HG02938 (cell line): ENCODE results near the gene ELP4.
A peak's percentile ranks its signal among the peaks of the same experiment; 100 is the strongest.

Experiments
- ATAC-seq: cut with Tn5 transposase; IDR thresholded peaks from one replicate; pipeline ENCODE4 v1.9.1; 2021; ENCODE audit warnings: mild to moderate bottlenecking, moderate library complexity; ENCODE audit not compliant: unreplicated experiment

Gene ELP4

DNA sequence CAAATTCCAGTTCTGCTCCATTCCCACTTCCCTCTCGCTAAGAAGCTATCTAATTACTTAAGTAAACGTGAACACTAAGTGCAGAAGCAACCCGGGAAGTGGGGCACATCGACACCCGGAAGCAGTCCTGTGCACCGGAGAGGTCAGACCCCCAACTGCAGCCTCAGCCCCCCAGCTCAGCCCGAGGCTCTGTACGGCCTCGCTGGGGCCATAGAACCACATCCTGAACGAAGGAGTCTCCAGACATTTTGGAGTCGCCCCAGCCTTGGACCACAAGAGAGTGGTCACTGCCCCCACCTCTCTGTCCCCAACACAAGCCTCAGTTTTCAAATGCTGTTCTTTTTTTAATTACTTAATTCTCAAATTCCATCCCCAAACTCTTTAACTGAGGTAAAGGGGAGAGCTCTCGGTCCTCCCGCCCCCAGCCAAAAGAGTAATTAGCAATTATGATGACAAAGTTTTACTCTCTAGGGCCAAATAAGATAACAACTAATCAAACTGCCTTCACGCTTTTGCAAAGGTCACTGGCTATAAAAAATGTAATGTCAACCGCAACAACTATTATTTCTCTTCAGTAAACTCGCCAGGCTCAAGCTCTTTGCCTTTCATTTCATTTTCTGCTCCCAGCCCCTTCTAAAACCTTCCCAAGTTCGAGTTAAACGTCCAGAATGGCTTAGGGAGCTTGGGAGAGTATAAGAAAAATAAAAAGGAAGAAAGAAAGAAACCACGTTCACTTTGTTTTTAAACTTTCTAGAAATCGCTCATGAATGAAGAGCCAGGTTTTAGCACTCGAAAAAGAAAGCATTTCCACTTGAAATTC is 299.4 kb downstream of the ELP4 start:
- ATAC-seq = no peak

DNA sequence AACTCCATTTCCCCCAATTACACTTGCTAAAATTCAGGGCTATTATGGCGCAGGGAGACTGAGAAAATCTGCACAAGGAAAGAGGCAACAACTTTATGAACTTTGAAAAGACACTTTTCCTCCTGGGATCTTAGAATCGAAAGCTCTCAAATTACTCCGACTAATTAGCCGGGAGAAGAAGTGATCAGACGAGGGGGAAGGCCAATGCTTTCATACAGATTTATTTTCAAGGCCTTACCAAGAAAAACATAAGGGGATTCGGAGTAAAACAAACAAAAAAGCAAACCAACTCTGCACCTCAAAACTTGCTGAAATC is 299.9 kb downstream of the ELP4 start:
- no peak for ATAC-seq

- no peak for ATAC-seq
Observed at GRCh38 chr11:31809857-31810778, 300.6 kb downstream of the ELP4 start.

GRCh38 chr11:31810779-31811647 is 301.4 kb downstream of the ELP4 start, which contains the start of gene PAX6:
PAX6 (minus strand) TSS chr11:31811322; CDS start chr11:31806411, 4,911 bp downstream.
- ATAC-seq = peak; percentile 75

DNA sequence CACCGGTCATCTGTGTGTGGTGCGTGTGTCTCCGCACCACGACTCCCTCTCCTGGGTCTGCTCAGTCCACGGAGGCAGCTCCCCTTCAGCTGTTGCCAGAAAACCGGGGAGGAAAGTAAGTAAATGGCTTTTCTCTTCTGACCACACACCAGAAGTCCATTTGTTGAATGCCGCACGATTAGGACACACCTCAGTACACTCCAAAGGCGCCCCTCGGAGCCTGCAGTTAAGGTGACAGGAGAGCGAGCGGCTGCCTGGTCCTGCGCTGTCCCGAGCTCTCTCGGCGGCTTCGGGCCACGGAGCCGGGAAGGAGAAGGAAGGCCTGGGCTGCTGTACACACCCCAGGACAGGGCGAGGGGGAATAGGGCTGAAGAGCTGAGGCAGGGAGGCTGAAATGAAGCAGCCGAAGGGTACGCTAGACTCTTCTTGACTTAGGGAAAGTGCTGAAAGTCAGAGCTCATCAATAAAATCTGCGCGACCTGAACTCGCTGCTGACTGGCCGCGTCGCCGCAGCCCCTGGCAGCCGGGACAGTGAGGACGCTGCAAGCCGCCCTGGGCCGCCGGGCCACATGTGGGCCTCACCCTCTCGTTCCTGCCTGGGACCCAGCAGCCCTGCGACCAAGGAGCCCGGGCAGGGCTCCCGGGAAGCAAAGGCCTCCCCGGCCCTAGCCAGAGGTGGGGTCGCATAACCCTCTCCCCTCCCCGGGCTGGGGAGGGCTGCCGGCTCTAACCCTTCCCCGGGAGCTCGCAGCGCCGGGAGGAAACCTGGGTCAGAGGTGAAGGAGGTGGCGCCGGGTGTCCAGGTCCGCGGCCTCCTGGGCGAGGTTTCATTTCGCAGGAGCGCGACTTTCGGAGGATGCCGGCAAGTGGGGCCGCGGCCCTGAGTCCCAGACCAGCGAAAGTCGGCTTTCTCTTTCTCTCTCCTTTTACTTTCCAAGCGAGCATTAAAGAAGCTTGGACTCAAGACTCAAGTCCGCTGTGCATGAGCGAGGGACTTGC is 303.1 kb downstream of the ELP4 start:
- no peak for ATAC-seq

DNA sequence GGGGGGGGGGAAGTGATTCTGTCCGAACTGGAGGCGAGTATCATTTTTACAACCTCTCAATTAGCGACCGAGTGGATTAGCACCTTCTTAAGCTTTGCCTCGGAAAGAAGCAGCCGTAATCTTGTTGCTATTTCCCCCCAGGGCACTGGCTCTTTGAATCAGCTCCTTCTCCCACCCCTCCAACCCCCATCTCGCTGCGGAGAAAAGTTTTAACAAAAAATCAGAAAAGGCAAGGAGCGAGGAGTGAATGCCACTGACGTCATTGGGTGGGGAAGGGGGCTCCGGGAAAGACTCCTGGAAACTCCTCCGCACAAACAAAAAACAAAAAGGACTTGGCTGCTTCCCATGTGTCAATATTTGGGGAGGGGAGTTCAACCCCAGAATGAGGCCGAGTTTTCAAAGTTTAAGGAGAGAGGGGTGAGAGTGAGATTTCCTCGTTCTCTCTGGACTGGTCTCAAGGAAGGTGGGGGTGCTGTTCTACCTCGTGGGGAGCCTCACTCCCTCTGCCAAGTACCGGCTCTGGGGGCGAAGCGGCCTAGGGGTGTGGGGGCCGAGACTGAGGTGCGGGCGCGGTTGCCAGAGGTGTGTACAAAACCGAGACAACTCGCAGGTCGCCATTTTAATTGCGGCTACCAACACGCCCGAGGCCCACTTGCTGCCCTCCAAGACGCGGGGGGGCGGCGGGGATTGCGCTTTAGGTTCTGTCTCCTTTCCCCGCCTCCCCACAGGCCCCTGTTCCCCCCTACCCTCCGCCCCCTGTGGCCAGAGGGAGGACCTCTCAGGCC is 304.0 kb downstream of the ELP4 start:
- no peak for ATAC-seq

GRCh38 chr11:31814176-31814868 is 304.8 kb downstream of the ELP4 start:
- no peak for ATAC-seq

GRCh38 chr11:31815711-31816467 is 306.3 kb downstream of the ELP4 start:
- ATAC-seq = no peak

DNA sequence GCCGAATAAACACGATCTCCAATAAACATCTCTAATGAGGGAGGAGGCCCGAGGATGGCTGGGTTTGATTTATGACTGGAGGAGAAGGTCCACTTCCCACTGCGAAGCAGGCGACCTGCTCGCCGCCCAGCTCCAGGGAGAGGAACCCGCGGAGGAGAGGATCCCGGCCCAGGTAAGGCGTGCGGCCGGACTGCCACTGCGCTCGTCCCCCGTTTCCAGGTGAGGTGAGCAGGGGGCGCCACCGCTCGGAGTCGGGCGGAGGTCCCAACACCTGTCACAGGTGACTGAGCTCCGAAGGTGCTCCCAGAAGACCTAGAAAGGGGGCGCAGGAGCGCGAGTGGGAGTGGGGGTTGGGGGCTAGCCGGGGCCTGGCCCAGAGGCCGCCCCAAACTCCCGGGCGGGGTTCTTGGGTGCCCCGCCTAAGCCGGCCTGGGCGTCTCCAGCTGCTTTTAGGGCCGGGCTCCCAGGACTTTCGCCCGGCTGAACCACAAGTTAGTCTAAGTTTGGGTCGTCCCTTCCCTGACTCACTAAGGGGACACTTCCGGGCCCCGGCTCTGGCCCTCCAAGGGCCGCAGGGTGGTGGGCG is 307.0 kb downstream of the ELP4 start:
- ATAC-seq = no peak

- ATAC-seq = no peak
Observed at GRCh38 chr11:31817054-31817620, 307.6 kb downstream of the ELP4 start.

DNA sequence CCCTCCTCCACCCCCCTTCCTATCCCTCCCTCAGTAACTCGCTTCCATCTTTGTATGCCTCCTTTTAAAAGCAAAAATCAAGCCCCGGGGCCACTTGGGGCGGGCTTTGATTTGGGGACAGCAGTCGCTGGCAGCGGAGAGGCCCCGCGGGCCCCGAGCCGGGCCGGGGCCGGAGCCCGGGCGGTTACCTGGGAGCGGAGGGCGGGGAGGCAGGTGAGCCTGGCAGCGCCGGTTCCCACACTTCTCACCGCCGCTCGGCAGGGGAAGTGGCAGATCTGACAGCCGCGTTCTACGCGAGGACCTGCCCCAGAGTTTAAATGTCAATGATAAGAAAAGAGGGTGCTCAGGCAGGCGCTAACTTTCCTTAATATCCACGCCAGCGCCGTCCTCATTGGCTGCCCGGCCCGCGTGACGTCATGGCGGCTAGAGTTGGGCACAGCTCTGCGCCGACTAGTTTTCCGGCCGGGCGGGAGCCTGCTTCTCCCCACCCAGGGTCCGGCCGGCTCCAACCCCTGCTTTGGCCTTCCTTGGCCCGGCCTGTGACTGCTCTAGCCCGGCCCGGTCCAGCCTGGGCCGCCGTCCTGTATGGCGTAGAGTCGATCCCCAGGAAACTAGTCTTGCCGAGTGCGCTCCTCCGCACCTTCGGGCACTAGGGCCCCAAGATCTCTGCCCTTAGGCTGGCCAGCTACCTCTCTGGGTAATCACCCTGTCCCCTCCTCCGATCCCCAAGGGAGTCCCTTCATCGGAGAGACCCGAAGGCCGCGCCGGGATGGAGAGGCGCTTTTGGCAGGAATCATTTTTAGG is 308.3 kb downstream of the ELP4 start:
- no peak for ATAC-seq

GRCh38 chr11:31818425-31818755 is 308.8 kb downstream of the ELP4 start:
- no peak for ATAC-seq

GRCh38 chr11:31818874-31819331 is 309.3 kb downstream of the ELP4 start:
- ATAC-seq = no peak

DNA sequence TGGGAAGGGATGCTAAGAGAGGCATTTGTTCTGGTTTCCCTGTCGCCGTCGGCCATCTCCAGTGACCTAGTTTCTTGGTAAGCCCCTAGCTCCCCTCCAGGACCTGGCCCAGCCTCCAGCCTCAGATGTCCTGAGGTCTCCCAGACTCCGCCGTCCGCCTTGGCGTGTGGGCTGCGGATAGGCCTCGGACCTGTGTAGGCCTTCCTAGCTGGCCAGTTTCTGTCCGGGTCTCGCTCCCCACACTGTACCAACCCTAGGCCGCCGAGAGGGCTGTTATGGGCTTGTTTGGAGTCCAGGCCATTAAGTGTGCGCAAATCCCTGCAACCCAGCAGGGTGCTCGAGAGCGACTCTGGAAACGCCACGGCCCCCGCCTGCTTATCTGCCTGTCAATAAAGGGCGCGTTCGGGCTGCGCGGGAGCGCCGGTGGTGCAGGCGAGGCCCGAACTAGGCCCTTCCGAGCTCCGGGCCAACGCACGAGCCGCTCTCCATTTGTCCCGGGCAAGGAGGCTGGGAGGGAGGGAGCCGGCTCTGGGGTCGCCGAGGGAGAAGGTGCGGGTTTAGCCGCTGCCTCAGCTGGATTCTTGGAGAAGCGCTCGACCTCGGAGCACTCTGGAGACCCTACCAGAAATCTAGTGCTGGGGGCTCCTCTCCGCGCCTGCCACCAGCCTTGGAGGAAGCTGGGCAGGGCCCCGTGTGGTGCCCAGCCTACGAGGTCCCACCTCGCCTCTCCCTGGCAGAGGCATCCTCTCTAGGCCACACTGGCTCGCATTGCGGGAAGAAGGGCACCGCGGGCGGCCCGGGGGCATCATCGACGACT is 310.3 kb downstream of the ELP4 start:
- no peak for ATAC-seq

DNA sequence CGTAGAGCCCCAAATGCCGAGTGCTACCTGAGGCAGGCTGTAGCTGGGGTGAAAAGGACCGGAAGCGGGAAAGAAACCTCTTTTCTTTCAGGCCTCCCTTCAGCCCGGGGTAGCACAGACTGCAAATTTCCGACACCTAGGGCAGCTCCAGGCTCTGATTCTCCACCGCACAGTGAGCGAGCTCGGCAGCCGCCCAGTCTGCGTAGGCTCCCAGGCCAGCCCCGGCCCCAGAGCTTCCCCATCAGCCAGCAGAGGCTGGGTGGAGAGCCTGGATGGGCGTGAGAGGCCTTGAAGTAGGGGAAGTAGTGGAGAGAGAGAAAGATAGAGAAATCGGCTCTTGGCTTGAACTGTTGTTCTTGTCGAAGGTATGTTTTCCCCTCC is 310.9 kb downstream of the ELP4 start:
- ATAC-seq = no peak
